HG02884 (cell line): ENCODE data around the gene TULP1.

Source experiments
- ATAC-seq: cut with Tn5 transposase; IDR thresholded peaks from one replicate; pipeline ENCODE4 v1.9.1; 2021; ENCODE audit warnings: mild to moderate bottlenecking, moderate library complexity; ENCODE audit not compliant: unreplicated experiment

The TULP1 gene

DNA sequence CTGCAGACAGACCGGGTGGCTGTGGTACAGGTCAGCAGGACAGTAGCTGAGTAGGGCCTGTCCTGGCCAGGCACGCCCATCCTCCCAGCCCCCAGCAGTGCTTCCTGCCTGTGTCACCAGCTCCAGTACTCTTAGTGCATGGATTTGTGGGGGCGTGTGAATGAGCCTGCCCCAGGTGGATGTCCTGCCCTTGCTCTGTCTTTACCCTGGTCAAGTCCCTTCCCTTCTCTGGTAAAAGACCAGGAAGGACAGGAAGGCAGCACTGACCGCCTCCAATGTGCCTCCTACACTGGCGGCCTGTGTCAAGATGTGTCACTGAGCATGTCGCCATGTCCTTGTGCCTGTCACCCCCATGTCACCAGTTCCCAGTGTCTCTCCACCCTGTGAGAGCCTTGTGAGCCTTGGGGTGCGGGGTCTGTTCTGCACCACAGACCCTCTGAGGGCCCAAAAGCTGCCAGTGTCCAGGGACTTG, 27.7 kb downstream of the TULP1 start:
- ATAC-seq, result no peak

- no peak for ATAC-seq
These were observed 28.6 kb downstream of the TULP1 start for GRCh38 chr6:35483893-35484645.

DNA sequence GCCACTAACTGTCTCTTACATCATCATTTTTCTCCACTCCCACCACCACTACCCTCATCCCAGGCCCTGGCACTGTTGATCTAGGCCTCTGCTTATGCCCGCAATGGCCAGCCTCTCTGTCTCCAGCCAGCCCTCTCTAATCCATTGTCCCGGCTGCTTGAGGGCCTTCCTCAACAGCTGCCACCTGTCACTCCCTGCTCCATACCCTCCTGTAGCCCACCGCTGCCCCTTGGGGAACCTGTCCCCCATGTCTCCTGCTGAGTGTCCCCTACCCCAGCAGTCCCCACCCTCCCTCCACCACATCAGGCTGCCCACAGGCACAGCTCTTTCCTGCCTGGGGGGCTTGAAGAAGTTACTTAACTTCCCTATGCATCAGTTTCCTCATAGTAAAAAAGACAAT, 29.2 kb downstream of the TULP1 start:
- no peak for ATAC-seq

- ATAC-seq, result no peak
These were observed 29.6 kb downstream of the TULP1 start for GRCh38 chr6:35483062-35483461.

GRCh38 chr6:35481226-35481625, 31.5 kb downstream of the TULP1 start:
- ATAC-seq, result no peak

DNA sequence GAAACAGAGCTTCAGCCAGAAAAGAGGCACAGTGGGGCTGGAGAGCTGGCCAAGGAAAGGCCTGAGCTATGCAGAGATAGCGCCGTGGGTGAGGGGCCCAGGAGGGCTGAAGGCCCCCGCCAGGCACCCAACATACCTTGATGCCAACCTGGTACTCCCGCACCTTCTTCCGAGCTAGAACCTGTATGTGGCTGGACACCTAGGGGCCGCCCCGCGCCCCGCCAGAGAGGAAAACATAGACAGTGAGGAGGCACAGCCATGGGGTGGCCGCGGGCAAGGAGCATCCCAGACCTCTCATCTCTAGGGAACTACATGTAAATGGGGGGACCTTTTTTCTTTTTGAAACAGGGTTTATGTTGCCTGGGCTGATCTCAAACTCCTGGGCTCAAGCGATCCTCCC, 32.5 kb downstream of the TULP1 start:
- no peak for ATAC-seq

- ATAC-seq, result no peak
These were observed 34.4 kb downstream of the TULP1 start for GRCh38 chr6:35478259-35478658.

GRCh38 chr6:35477551-35478179, 35.0 kb downstream of the TULP1 start:
- no peak for ATAC-seq

DNA sequence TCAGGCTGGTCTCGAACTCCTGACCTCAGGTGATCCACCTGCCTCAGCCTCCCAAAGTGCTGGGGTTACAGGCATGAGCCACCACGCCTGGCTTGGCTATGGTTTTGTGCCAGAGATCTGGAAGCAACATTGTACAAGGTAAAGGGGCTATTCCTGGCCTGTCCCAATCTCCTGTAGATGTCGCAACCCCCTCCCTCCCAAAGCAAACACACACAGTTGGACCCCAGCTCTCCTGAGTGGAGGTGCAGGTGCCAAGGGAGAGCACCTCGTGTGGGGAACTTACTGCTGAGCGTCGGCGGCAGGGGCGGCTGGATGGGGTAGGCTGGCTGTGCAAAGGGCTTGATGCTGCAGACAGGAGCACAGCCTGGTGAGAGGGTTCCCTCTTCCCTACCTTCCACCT, 35.7 kb downstream of the TULP1 start:
- no peak for ATAC-seq

- ATAC-seq, result no peak
These were observed 36.7 kb downstream of the TULP1 start for GRCh38 chr6:35476004-35476403.

DNA sequence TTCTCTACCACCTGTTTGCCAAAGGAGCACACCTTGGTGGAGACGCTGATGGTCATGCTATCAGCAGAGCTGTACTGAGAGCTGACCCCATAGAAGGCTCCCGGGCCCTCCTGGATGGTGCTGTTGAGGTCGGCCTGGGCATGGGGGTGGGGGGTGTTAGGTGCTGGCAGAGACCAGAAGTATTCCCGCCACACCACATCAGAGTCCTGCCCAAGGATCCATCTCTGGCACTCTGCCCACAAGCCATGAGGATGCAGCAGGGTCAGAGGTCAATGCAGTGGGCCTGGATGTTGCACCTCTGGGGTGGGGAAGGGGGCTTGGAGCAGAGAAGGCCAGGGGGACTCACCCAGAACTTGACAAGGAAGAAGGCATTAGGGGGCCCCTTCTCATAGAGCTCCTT, 37.1 kb downstream of the TULP1 start:
- no peak for ATAC-seq

- no peak for ATAC-seq
These were observed 37.6 kb downstream of the TULP1 start for GRCh38 chr6:35474942-35475570.

DNA sequence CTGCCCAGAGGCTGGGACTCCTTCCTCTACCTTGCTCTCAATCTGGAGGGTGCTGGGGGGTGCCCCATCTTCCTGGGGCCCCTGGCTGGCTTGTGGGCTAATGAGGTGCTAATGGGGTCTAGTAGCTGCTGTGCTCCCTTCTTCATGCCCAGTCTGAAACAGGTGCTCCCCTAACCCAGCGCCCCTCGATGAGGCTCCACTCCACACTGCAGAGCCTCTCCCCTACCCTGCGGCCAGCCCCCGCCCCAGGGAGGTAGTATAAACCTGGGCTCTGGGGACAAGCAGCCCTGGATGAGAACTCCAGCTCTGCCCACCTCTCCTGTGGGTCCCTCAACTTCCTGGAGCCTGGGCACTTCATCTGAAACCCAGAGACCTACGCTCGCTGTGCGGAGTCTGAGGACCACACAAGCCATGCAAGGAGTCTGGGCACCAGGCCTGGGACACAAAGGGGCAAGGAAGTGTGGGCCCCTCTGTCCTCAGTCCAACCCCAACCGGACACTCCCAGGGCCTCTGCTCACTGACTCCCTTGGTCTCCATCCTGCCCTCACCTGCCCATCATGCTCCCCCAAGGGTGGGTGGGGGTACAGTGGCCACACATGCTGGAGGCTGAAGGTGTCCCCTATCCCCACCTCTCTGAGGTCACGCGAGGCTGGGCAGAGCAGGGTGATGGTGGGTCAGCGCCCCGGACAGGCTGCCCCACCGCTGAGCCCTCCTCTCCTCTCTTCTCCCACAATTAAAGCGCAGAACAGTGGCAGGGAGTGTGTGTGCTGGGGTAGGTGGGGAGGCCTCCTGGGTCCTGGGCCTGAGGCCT, 38.4 kb downstream of the TULP1 start:
- no peak for ATAC-seq

DNA sequence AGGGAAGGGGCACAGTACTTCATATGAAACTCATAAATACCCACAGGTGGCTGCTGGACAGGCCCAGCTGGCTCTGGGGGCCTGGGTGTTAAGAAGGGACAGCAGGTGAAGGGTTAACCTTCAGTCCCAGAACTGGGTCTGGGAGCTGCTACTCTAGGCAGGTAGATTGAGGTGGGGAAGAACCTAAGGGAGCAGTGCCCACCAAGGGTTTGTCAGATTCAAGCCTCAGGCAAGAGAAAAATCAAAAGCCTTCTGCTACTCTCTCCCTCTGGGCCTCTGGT, 38.9 kb downstream of the TULP1 start:
- ATAC-seq, result no peak

DNA sequence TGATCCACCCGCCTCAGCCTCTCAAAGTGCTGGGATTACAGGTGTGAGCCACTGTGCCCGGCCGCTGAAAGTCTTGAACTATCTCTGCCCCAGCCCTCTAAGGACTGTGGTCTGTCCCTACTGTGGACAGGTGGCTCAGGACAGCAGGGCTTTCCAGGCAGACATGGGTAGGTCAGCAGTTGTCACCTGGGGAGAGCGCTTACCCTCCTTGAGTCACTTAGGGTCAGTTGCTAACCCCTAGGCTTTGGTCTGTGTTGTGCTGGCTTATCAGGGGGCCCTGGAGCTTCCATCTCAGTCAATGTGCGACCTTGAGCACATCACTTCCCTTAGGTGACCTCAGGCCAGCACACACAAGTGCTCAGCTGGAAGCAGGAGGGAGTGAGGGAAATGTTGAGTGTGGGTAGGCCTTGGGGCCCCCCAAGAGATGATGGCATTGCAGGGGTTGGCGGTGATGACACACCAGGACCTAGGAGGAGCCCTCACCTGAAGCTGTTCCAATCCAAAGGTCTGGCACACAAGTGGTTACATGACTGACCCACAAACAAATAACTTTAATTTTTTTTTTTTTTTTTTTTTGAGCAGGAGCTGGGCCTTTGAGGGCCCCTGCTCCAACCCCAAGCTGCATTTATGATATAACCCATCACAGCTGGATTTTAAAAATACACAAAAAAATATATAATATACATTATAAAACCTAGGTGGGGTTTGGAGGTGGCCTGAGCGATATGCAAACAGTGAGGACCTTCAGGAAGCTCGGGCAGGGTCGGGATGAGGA, 39.4 kb downstream of the TULP1 start:
- ATAC-seq, result no peak

- ATAC-seq, result no peak
These were observed 40.8 kb downstream of the TULP1 start for GRCh38 chr6:35471836-35472345.

DNA sequence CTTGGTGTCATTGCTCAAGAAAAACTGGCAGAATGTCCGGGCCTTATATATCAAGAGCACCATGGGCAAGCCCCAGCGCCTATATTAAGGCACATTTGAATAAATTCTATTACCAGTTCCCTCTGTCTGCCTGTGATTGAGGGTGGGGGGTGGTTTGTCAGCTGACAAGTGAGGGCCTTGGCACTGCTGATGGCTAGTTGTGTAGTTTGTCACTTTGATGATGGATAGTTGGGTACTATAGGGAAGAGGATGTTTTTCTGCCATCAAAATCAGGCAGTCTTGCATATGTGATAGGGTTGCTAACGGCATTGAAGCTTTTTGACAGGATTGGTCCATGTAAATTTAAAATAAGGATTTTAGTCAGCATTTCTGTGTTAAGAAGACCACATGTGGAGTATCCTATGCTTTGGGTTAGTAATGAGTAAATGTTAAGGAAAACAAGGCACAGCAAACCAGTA, 42.0 kb downstream of the TULP1 start:
- no peak for ATAC-seq

DNA sequence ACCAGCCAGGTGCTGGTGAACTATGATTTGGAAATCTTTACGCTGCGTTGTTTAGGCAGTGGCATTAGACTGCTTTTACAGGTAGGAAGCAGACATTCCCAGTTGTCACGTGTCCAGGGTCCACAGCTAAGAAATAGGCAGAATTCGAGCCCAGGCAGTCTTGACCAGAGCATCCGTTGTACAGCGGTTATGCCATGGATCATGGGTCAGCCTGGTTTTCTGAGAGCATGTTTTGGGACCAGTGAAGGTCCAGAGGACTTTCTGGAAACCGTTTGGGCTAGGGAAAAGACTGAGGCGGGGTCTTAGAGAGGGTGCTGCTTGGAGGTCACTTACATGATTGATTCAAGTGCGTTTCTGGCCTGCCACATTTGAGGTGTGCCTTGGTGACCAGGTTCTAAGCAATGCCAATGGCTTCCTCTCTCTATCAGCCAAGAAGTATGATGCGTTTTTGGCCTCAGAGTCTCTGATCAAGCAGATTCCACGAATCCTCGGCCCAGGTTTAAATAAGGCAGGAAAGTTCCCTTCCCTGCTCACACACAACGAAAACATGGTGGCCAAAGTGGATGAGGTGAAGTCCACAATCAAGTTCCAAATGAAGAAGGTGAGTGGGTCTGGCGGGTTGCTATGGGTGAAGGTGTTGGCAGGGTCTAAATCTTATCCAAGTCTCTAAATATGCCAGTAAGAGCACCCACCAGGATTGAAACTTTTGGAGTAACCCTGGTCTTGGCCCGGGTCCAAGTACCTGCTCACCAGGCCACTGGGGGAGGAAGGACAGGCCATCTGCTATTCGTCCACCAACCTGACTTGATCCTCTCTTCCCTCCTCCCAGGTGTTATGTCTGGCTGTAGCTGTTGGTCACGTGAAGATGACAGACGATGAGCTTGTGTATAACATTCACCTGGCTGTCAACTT, 42.7 kb downstream of the TULP1 start:
- ATAC-seq, result no peak

DNA sequence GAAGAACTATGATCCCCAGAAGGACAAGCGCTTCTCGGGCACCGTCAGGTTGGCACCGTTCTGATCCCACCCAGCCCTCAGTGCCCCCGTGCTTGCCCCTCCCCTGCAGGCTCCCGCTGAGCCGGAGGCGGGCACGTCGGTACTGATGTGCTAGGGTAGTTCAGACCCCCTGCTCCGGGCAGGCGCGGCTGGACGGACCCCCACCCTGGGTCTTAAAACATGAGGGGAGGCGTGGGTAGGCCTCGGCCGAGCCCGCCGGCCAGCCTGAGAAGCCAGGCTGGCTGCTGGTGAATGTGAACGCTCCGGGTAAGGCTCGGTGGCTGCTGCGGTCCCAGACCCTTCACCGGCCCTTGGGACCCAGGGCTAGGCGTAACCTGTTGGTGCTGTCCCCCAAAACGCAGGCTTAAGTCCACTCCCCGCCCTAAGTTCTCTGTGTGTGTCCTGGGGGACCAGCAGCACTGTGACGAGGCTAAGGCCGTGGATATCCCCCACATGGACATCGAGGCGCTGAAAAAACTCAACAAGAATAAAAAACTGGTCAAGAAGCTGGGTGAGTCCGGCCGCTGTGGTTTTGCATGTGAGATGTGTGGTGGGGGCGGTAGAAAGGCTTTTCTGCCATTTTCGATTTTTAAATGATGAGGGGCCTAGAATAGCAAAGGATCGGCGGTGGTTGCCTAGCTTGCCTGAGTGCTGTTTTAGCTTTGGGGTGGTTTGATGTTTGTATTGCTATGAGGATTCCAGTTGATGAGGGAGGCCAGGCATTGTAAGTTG, 43.5 kb downstream of the TULP1 start:
- ATAC-seq, result no peak
